Heart left ventricle (tissue), 16 donors: ENCODE results near the gene ETNPPL. TPM values are rescaled to one million over a fixed set of nuclear protein-coding genes. Genes with fewer than 3 reads are reported as not detected.

Experiments used
- ATAC-seq, 4 donors: fragments of 200-7000 bp; cut with Tn5 transposase; one replicate each; pipeline ENCODE4 v1.9.1; 2020 to 2022; ENCODE audit warnings: moderate library complexity in 4 of 4, mild to moderate bottlenecking in 3 of 4, moderate number of reproducible peaks in 1 of 4
- DNase-seq, 5 donors: peaks; one replicate each; pipeline ENCODE4 v3.0.0-alpha.2; 2020
- H3K27ac ChIP-seq, 12 donors: fragments of 200-600 bp; sonication (generic) in 4 of 12; one replicate each; pipeline versions ENCODE4 v1.5.0 to v1.8.0; 2016 to 2022; ENCODE audit warnings: mild to moderate bottlenecking in 2 of 12
- H3K27me3 ChIP-seq, 9 donors: fragments of 200-600 bp; sonication (generic) in 2 of 9; one replicate each; pipeline versions ENCODE4 v1.5.1 to v1.8.0; 2016 to 2022; ENCODE audit warnings: mild to moderate bottlenecking in 3 of 9
- H3K36me3 ChIP-seq, 9 donors: fragments of 200-600 bp; sonication (generic) in 2 of 9; one replicate each; pipeline versions ENCODE4 v1.5.0 to v1.8.0; 2018 to 2022; ENCODE audit warnings: mild to moderate bottlenecking in 2 of 9
- H3K4me1 ChIP-seq, 12 donors: fragments of 200-600 bp; sonication (generic) in 4 of 12; one replicate each; pipeline versions ENCODE4 v1.5.0 to v1.8.0; 2016 to 2022; ENCODE audit warnings: mild to moderate bottlenecking in 3 of 12
- H3K4me3 ChIP-seq, 12 donors: fragments of 200-600 bp; sonication (generic) in 4 of 12; one replicate each; pipeline versions ENCODE4 v1.5.0 to v1.8.0; 2017 to 2022; ENCODE audit warnings: mild to moderate bottlenecking in 9 of 12, moderate library complexity in 4 of 12
- H3K9me3 ChIP-seq, 12 donors: fragments of 200-600 bp; sonication (generic) in 4 of 12; one replicate each; pipeline versions ENCODE4 v1.5.0 to v1.8.0; 2016 to 2022; ENCODE audit warnings: mild to moderate bottlenecking in 1 of 12
- CTCF ChIP-seq, 12 donors: fragments of 200-600 bp; sonication (generic) in 4 of 12; IDR thresholded peaks; one replicate each; pipeline versions ENCODE4 v1.5.0 to v1.8.0; 2018 to 2022; ENCODE audit warnings: antibody characterized with exemption in 12 of 12, mild to moderate bottlenecking in 5 of 12
- POLR2A ChIP-seq, 2 donors: fragments of 450-650 bp; IDR thresholded peaks; one replicate each; pipeline ENCODE4 v1.6.1; 2017; ENCODE audit warnings: antibody characterized with exemption in 2 of 2, mild to moderate bottlenecking in 2 of 2, moderate library complexity in 2 of 2
- WGBS, 4 donors: extraction: QIAGEN DNeasy Blood & Tissue Kit in 2 of 4; methylation state at CpG; one replicate each; pipeline versions ENCODE4 v1.1.5 to v1.1.7; 2013 to 2018; 5-methylcytosine and 5-hydroxymethylcytosine counted together
- intact Hi-C, 10 donors: fragments of 100-400 bp; cut with DNase I; formaldehyde crosslinking; loops; one replicate each; pipeline versions ENCODE4 v1.11.1 to v1.14.2; 2022
- polyA plus RNA-seq, 2 donors: library from polyadenylated mRNA; stranded (reverse); fragments of 200-250 nt; gene quantifications; one replicate each; pipeline ENCODE4 v1.2.3, GENCODE V29; 2013
- total RNA-seq, 9 donors: library from RNA; depleted of rRNA in 2 of 9; stranded (reverse); fragments of >200 nt in 2 of 9; fragmentation: NEBNext Ultra II Directional in 3 of 9; extraction: Animal tissue kit (Norgen Biotek cat#: 25700) in 3 of 9; gene quantifications; one replicate each; pipeline versions ENCODE4 v1.1.0 to v1.2.4, GENCODE V29; 2016 to 2023
- donor health status: ischemic (EF 13 %, LVEDD 7.1; RV severe dilation, severe dysfunction).
- donor health status: healthy with polysubstance abuse.
- donor health status: DM: no; HTN: yes; CAD: no.
- donor health status: DM: no; HTN: no; CAD: no.
- donor health status: ischemic (EF 25% LVEDD 6.9; RV normal size, moderate dysfunction).
- donor health status: ischemic (EF 25% LVEDD 5.7; RV mildly dilated, moderate dysfunction).
- donor health status: healthy.
- donor health status: DM: yes; HTN: yes; CAD: no.
- donor health status: ischemic (EF 35%, LVEDD 5.7; RV mildly dilated, moderate dysfunction).
- donor health status: nonischemic (EF 11% LVEDD 7.7; RV severe dilation, severe dysfunction).
- donor health status: DM: yes; HTN: yes; CAD: no.
- donor health status: PGD.
- donor health status: ischemic (EF 29% LVEDD 5.4; RV normal size, mild dysfunction).
- donor health status: nonischemic (EF 23%, LVEDD 6.1; RV moderate dilation, normal function).

The ETNPPL gene
- total and polyA plus RNA-seq, 11 donors = 2.2 to 11.5 (median 7.5) TPM

- no peak overlapping the region for H3K27ac ChIP-seq
- 87 to 95% (median 91%) methylated on average over 4 of the region's 4 CpGs for WGBS, 4 donors
- TF ChIP-seq POLR2A (IDR thresholded peaks at IDR 0.05) (no peak), CTCF (IDR thresholded peaks at IDR 0.05) (no peak)
- ATAC-seq (peak in 1 of 4 donors; percentile 41), DNase-seq (no peak)
- no peak overlapping the region for H3K4me3 ChIP-seq
- H3K4me1 ChIP-seq = peaks cover 0 to 18% (median 4%) of the 10 kb centered on the region in 12 donors
- H3K36me3 ChIP-seq = no peaks in the 10 kb centered on the region
- intact Hi-C loops = loop anchor here in 1 of 10 donors (5.0 kb wide), 1 partner anchor 68 kb away; no protein-coding TSS in a partner anchor
- H3K27me3 ChIP-seq = peaks cover 0 to 41% (median 9%) of the 10 kb centered on the region in 9 donors
- H3K9me3 ChIP-seq = no peaks in the 10 kb centered on the region
Observed at GRCh38 chr4:108763986-108764385, 1.1 kb upstream of the ETNPPL start.

GRCh38 chr4:108763226-108763593 is 357 bp upstream of the ETNPPL start:
- Histone ChIP-seq H3K36me3 (no peaks in the 10 kb centered on the region), H3K27me3 (peaks cover 0 to 41% (median 9%) of the 10 kb centered on the region in 9 donors), H3K27ac (peak overlapping the region in 5 of 12 donors; percentile 1 to 48 (median 32)), H3K4me1 (peaks cover 0 to 18% (median 4%) of the 10 kb centered on the region in 12 donors), H3K9me3 (no peaks in the 10 kb centered on the region), H3K4me3 (peak overlapping the region; percentile 27 to 68 (median 59))
- ATAC-seq = peak in 3 of 4 donors; percentile 21 to 37 (median 31)
- 13 to 29% (median 21%) methylated on average over 11 of the region's 11 CpGs for WGBS, 4 donors
- intact Hi-C loops = loop anchor here in 1 of 10 donors (5.0 kb wide), 1 partner anchor 69 kb away; no protein-coding TSS in a partner anchor
- no peak for DNase-seq
- TF ChIP-seq POLR2A (IDR thresholded peaks at IDR 0.05) (no peak), CTCF (IDR thresholded peaks at IDR 0.05) (no peak)

- Histone ChIP-seq H3K4me1 (peaks cover 0 to 18% (median 4%) of the 10 kb centered on the region in 12 donors), H3K9me3 (no peaks in the 10 kb centered on the region), H3K36me3 (no peaks in the 10 kb centered on the region), H3K4me3 (no peak overlapping the region), H3K27me3 (peaks cover 0 to 34% (median 5%) of the 10 kb centered on the region in 9 donors), H3K27ac (no peak overlapping the region)
- ATAC-seq = no peak
- TF ChIP-seq POLR2A (IDR thresholded peaks at IDR 0.05) = no peak
- intact Hi-C loops = no loop called here
- WGBS, 4 donors = 86 to 96% (median 94%) methylated on average over 9 of the region's 9 CpGs
- no peak for DNase-seq
Observed at GRCh38 chr4:108758498-108758897, 4.4 kb downstream of the ETNPPL start.

- peaks cover 0 to 5% (median 0%) of the 10 kb centered on the region in 9 donors for H3K27me3 ChIP-seq
- H3K36me3 ChIP-seq = no peaks in the 10 kb centered on the region
- no peak for ATAC-seq
- no peak overlapping the region for H3K27ac ChIP-seq
- H3K4me1 ChIP-seq = no peaks in the 10 kb centered on the region
- no peaks in the 10 kb centered on the region for H3K9me3 ChIP-seq
- TF ChIP-seq CTCF (IDR thresholded peaks at IDR 0.05) (no peak), POLR2A (IDR thresholded peaks at IDR 0.05) (no peak)
- no peak for DNase-seq
- no peak overlapping the region for H3K4me3 ChIP-seq
- intact Hi-C loops = no loop called here
Observed at GRCh38 chr4:108754327-108754726, 8.5 kb downstream of the ETNPPL start.

- ATAC-seq (no peak), DNase-seq (no peak)
- whole genome bisulfite sequencing, 4 donors = 79 to 84% (median 81%) methylated on average over 3 of the region's 3 CpGs
- TF ChIP-seq CTCF (IDR thresholded peaks at IDR 0.05) (no peak), POLR2A (IDR thresholded peaks at IDR 0.05) (no peak)
- no peaks in the 10 kb centered on the region for H3K36me3 ChIP-seq
- no peaks in the 10 kb centered on the region for H3K27me3 ChIP-seq
- intact Hi-C loops = no loop called here
- no peaks in the 10 kb centered on the region for H3K9me3 ChIP-seq
- no peak overlapping the region for H3K4me3 ChIP-seq
- H3K4me1 ChIP-seq = no peaks in the 10 kb centered on the region
- H3K27ac ChIP-seq = no peak overlapping the region
Observed at GRCh38 chr4:108751321-108751720, 11.5 kb downstream of the ETNPPL start.
